Erythroblast (primary cell): ENCODE data around the gene PGRMC1.

Experiments used
- GATA1 ChIP-seq: IDR thresholded peaks from 2 replicates; pipeline ENCODE4 v1.6.1; 2011; ENCODE audit warnings: low read depth, mild to moderate bottlenecking, control low read depth, low read length, moderate library complexity
- POLR2A ChIP-seq: IDR thresholded peaks from 2 replicates; pipeline ENCODE4 v1.6.1; 2011; ENCODE audit warnings: mild to moderate bottlenecking, low read length

DNA sequence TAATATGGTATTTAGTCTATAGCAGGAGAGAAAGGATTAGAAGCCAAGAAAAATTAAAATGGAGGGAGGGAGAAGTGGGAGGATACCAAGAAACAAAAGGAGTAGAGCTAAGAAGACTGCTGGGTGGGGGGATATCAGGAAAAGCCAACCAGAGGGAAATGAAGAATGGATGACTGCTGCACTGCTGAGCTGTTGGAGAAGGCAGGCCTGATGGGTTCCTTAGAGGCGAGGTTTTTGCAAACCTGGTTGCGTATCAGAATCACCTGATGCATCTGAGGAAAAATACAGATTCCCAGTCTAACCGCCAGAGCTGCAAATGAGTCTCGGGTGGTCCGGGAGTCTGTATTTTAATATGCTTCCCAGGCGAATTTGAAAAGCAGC, 1.5 kb downstream of the PGRMC1 start:
- no peak for TF ChIP-seq POLR2A
- no peak for TF ChIP-seq GATA1
